Thyroid gland (tissue), 4 donors: ENCODE results near the gene DGKZ.

Source experiments
- CTCF ChIP-seq, 6 experiments: fragments of 200-600 bp in 3 of 6; fragments of 450-650 bp in 3 of 6; sonication (generic) in 3 of 6; IDR thresholded peaks; one replicate each; pipeline ENCODE4 v1.5.1; 2016 to 2019; ENCODE audit warnings: antibody characterized with exemption in 6 of 6, mild to moderate bottlenecking in 2 of 6, inconsistent platforms in 1 of 6, moderate library complexity in 1 of 6
- POLR2A ChIP-seq, 2 donors: fragments of 450-650 bp; IDR thresholded peaks; one replicate each; pipeline ENCODE4 v1.6.1; 2017; ENCODE audit warnings: antibody characterized with exemption in 2 of 2, mild to moderate bottlenecking in 2 of 2, moderate library complexity in 1 of 2

- TF ChIP-seq CTCF (IDR thresholded peaks at IDR 0.05) (no peak), POLR2A (IDR thresholded peaks at IDR 0.05) (no peak)
Observed at GRCh38 chr11:46422588-46422987, 75.3 kb downstream of the DGKZ start.
